Activated T-cell treated with anti-CD3 and anti-CD28 coated beads, Interleukin-2, amount 50 U/mL, for 1 hour (primary cell): Measurements from ENCODE around the gene TNFSF11.

Source experiments
- DNase-seq: peaks from one replicate; pipeline ENCODE4 v3.0.0-alpha.2; 2020

TNFSF11 gene

DNA sequence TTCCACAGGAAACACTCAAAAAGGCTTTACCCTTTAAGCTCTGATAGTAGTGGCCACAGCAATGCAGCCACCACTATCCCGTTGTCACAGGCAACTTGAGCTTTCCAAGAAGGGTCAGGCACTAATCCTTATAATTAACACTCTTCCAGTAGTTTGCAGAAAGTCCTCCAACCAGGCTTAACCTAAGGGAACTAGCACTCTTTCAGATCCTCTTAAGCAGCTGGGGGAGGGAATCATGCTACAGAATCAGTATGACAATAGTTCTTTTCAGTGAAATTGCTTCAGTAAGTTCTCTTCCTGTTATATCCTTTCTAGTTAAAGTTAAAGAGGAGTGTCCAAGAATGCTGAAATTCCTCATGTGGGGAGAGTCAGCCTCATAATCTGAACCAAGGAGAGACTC, 82.2 kb downstream of the TNFSF11 start:
- no peak for DNase-seq

DNA sequence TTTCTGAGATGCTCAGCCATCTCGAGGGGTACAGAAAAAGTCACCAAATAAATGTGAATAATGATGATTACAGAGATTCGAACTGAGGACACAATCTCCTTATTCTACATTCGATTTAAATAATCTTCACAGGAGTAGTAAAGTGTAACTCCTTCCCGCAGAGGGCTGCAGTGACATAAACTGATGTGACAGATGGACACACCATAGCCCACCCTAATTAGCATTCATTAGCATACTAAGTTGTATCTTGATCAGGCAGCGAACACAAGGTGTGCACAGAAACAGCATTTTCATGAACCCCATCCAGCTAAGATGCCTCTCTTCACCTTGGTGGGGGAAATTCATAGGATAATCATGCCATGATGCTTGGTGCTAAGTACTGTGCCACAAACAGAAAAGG, 83.0 kb downstream of the TNFSF11 start:
- DNase-seq: no peak
